ENCODE data around the gene MS4A4E. TPM values are rescaled to one million over a fixed set of nuclear protein-coding genes. Genes with fewer than 3 reads are reported as not detected.

Gene MS4A4E
- total and polyA plus RNA-seq, 2 donors (not counting 3 experiments of a cell fraction or from before 2014, with no cell fraction given) = not detected

GRCh38 chr11:60194511-60194910 lies 48.4 kb downstream of the MS4A4E start:
- H3K79me2 ChIP-seq (ENCODE audit: control insufficient read depth, insufficient read depth, low read length) = no peaks in the 10 kb centered on the region

GRCh38 chr11:60193687-60194433 lies 49.1 kb downstream of the MS4A4E start:
- BruUV-seq (replicated peaks) = TSS peak; percentile 96
- Histone ChIP-seq H3K4me2 (ENCODE audit: insufficient read depth, low read length) (peak overlapping the region; percentile 54), H3K9me1 (replicated peaks; ENCODE audit: control insufficient read depth, extremely low read depth, insufficient read depth, low read length) (no peaks in the 10 kb centered on the region), H3K9me3 (replicated peaks; ENCODE audit: control insufficient read depth, insufficient read depth, low read length) (no peaks in the 10 kb centered on the region), H4K20me1 (replicated peaks; ENCODE audit: control insufficient read depth, extremely low read depth, insufficient read depth, low read length) (no peaks in the 10 kb centered on the region), H3K27me3 (ENCODE audit: control insufficient read depth in 2 of 2, insufficient read depth in 2 of 2, low read length in 2 of 2) (no peaks in the 10 kb centered on the region), H3K27ac (ENCODE audit: insufficient read depth, low read depth, low read length) (peak overlapping the region; percentile 92), H3K79me2 (ENCODE audit: control insufficient read depth, insufficient read depth, low read length) (no peaks in the 10 kb centered on the region), H3K36me3 (ENCODE audit: control insufficient read depth in 2 of 2, extremely low read depth in 1 of 2, insufficient read depth in 2 of 2, low read length in 2 of 2) (no peaks in the 10 kb centered on the region), H3K4me1 (ENCODE audit: control insufficient read depth, extremely low read depth, insufficient read depth, low read length) (peaks cover 37% of the 10 kb centered on the region), H3K9ac (replicated peaks; ENCODE audit: extremely low read depth, insufficient read depth, low read length) (peak overlapping the region; percentile 94), H3K4me3 (replicated peaks in 1 of 3; ENCODE audit: insufficient read depth in 1 of 3, low read depth in 1 of 3, low read length in 3 of 3) (no peak overlapping the region), H2AFZ (ENCODE audit: low read depth, low read length) (no peak overlapping the region)
- ChIA-PET CTCF (interaction anchor here (0.6 to 5.6 kb wide), 12 partner anchors 10 to 292 kb away, joined by 3 to 88 read pairs (median 5); partner anchors contain the start of gene MS4A6A), POLR2A (interaction anchor here (1.2 to 1.6 kb wide), 2 partner anchors 24 to 25 kb away, joined by 4 to 5 read pairs; no protein-coding TSS in a partner anchor)
- TF ChIP-seq POLR2A (IDR thresholded peaks at IDR 0.05; ENCODE audit: low read depth, low read length) = peak; percentile 21
- TF ChIP-seq, protein P1, sequence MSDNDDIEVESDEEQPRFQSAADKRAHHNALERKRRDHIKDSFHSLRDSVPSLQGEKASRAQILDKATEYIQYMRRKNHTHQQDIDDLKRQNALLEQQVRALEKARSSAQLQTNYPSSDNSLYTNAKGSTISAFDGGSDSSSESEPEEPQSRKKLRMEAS (IDR thresholded peaks at IDR 0.05; ENCODE audit: insufficient read depth, insufficient read length) = no peak
- TF ChIP-seq EZH2 (IDR thresholded peaks at IDR 0.05; ENCODE audit: borderline replicate concordance, low read depth, low read length, severe bottlenecking) = no peak
- peak; percentile 80 for TF ChIP-seq GATA2 (IDR thresholded peaks at IDR 0.05; ENCODE audit: insufficient read depth, insufficient read length, low read depth, low read length)
- TF ChIP-seq POLR2AphosphoS5 (IDR thresholded peaks at IDR 0.05; ENCODE audit: insufficient read depth, low read depth, low read length) = peak; percentile 20
- TF ChIP-seq CTCF (IDR thresholded peaks at IDR 0.05; ENCODE audit: extremely low read depth in 1 of 2, insufficient read depth in 1 of 2, low read depth in 1 of 2, low read length in 2 of 2) = peak; percentile 97
- peak; percentile 81 for TF ChIP-seq JUN (IDR thresholded peaks at IDR 0.05; ENCODE audit: borderline replicate concordance, insufficient read depth, insufficient read length, low read depth)
- TF ChIP-seq MYC (IDR thresholded peaks at IDR 0.05; ENCODE audit: low read depth, low read length) = no peak
- TF ChIP-seq FOS (IDR thresholded peaks at IDR 0.05; ENCODE audit: borderline replicate concordance, insufficient read depth, low read length) = peak; percentile 7
- dilution Hi-C loops (cut with MboI; ENCODE audit: extremely low pct_ligation_motif_present, low sequenced_read_pairs) (no loop called here), intact Hi-C loops (cut with micrococcal nuclease) (loop anchor here (1.0 to 10.0 kb wide), 7 partner anchors 20 to 639 kb away; no protein-coding TSS in a partner anchor)
- FAIRE-seq (peak; percentile 83), DNase-seq (ENCODE audit: low read depth, low spot score) (peak; percentile 98)

More at GRCh38 chr11:60194511-60194910, 48.4 kb downstream of the MS4A4E start:
- Histone ChIP-seq H4K20me1 (replicated peaks; ENCODE audit: control insufficient read depth, extremely low read depth, insufficient read depth, low read length) (no peaks in the 10 kb centered on the region), H3K4me1 (ENCODE audit: control insufficient read depth, extremely low read depth, insufficient read depth, low read length) (peaks cover 37% of the 10 kb centered on the region), H3K27me3 (ENCODE audit: control insufficient read depth in 2 of 2, insufficient read depth in 2 of 2, low read length in 2 of 2) (no peaks in the 10 kb centered on the region), H3K9me1 (replicated peaks; ENCODE audit: control insufficient read depth, extremely low read depth, insufficient read depth, low read length) (no peaks in the 10 kb centered on the region), H3K4me2 (ENCODE audit: insufficient read depth, low read length) (peak overlapping the region; percentile 54), H3K27ac (ENCODE audit: insufficient read depth, low read depth, low read length) (peak overlapping the region; percentile 92), H3K9ac (replicated peaks; ENCODE audit: extremely low read depth, insufficient read depth, low read length) (peak overlapping the region; percentile 94), H2AFZ (ENCODE audit: low read depth, low read length) (peak overlapping the region; percentile 60), H3K36me3 (ENCODE audit: control insufficient read depth in 2 of 2, extremely low read depth in 1 of 2, insufficient read depth in 2 of 2, low read length in 2 of 2) (no peaks in the 10 kb centered on the region), H3K9me3 (replicated peaks; ENCODE audit: control insufficient read depth, insufficient read depth, low read length) (no peaks in the 10 kb centered on the region), H3K4me3 (replicated peaks in 1 of 3; ENCODE audit: insufficient read depth in 1 of 3, low read depth in 1 of 3, low read length in 3 of 3) (no peak overlapping the region)
- TSS peak; percentile 71 for BruUV-seq (replicated peaks)
- CTCF ChIA-PET = interaction anchor here (1.0 to 5.6 kb wide), 6 partner anchors 11 to 70 kb away, joined by 3 to 88 read pairs (median 16); partner anchors contain the start of gene MS4A6A
- TF ChIP-seq POLR2A (IDR thresholded peaks at IDR 0.05; ENCODE audit: low read depth, low read length) = peak; percentile 23
- no peak for TF ChIP-seq JUN (IDR thresholded peaks at IDR 0.05; ENCODE audit: borderline replicate concordance, insufficient read depth, insufficient read length, low read depth)
- FAIRE-seq (peak; percentile 33), DNase-seq (ENCODE audit: low read depth, low spot score) (peak; percentile 88)
- intact Hi-C loops (cut with micrococcal nuclease) (loop anchor here (1.0 to 10.0 kb wide), 5 partner anchors 20 to 640 kb away; no protein-coding TSS in a partner anchor), dilution Hi-C loops (cut with MboI; ENCODE audit: extremely low pct_ligation_motif_present, low sequenced_read_pairs) (no loop called here)
- POLR2A ChIA-PET = interaction anchor here (1.2 kb wide), 1 partner anchor 25 kb away, joined by 4 read pairs; no protein-coding TSS in a partner anchor

All from endothelial cell of umbilical vein (primary cell).